ENCODE data around the gene R3HDM2.

Gene R3HDM2

GRCh38 chr12:57224278-57224972 is 206.4 kb downstream of the R3HDM2 start:
- TF ChIP-seq TAF1 (IDR thresholded peaks at IDR 0.05; ENCODE audit: borderline replicate concordance, insufficient read depth, low read length), result no peak
- no peak for TF ChIP-seq REST (IDR thresholded peaks at IDR 0.05; ENCODE audit: insufficient read depth in 1 of 2, low read depth in 2 of 2, low read length in 2 of 2)
- no peak for TF ChIP-seq SIN3A (IDR thresholded peaks at IDR 0.05; ENCODE audit: borderline replicate concordance, insufficient read depth, low read length)
- TF ChIP-seq POLR2AphosphoS5 (IDR thresholded peaks at IDR 0.05; ENCODE audit: low read depth, low read length), result no peak
- TF ChIP-seq FOXP2 (optimal IDR thresholded peaks at IDR 0.05; ENCODE audit: borderline replicate concordance, extremely low read depth, extremely low read length, insufficient read depth), result no peak

GRCh38 chr12:57223191-57224165 is 207.4 kb downstream of the R3HDM2 start:
- TF ChIP-seq FOXP2 (optimal IDR thresholded peaks at IDR 0.05; ENCODE audit: borderline replicate concordance, extremely low read depth, extremely low read length, insufficient read depth), result no peak
- no peak for TF ChIP-seq TAF1 (IDR thresholded peaks at IDR 0.05; ENCODE audit: borderline replicate concordance, insufficient read depth, low read length)
- no peak for TF ChIP-seq REST (IDR thresholded peaks at IDR 0.05; ENCODE audit: insufficient read depth in 1 of 2, low read depth in 2 of 2, low read length in 2 of 2)
- no peak for TF ChIP-seq POLR2AphosphoS5 (IDR thresholded peaks at IDR 0.05; ENCODE audit: low read depth, low read length)
- TF ChIP-seq SIN3A (IDR thresholded peaks at IDR 0.05; ENCODE audit: borderline replicate concordance, insufficient read depth, low read length), result no peak

GRCh38 chr12:57222286-57223190 is 208.3 kb downstream of the R3HDM2 start:
- TF ChIP-seq TAF1 (IDR thresholded peaks at IDR 0.05; ENCODE audit: borderline replicate concordance, insufficient read depth, low read length) (no peak), FOXP2 (optimal IDR thresholded peaks at IDR 0.05; ENCODE audit: borderline replicate concordance, extremely low read depth, extremely low read length, insufficient read depth) (no peak), POLR2AphosphoS5 (IDR thresholded peaks at IDR 0.05; ENCODE audit: low read depth, low read length) (no peak), REST (IDR thresholded peaks at IDR 0.05; ENCODE audit: insufficient read depth in 1 of 2, low read depth in 2 of 2, low read length in 2 of 2) (no peak), SIN3A (IDR thresholded peaks at IDR 0.05; ENCODE audit: borderline replicate concordance, insufficient read depth, low read length) (no peak)

GRCh38 chr12:57221169-57221917 is 209.5 kb downstream of the R3HDM2 start:
- TF ChIP-seq FOXP2 (optimal IDR thresholded peaks at IDR 0.05; ENCODE audit: borderline replicate concordance, extremely low read depth, extremely low read length, insufficient read depth) (no peak), REST (IDR thresholded peaks at IDR 0.05; ENCODE audit: insufficient read depth in 1 of 2, low read depth in 2 of 2, low read length in 2 of 2) (no peak), TAF1 (IDR thresholded peaks at IDR 0.05; ENCODE audit: borderline replicate concordance, insufficient read depth, low read length) (no peak), SIN3A (IDR thresholded peaks at IDR 0.05; ENCODE audit: borderline replicate concordance, insufficient read depth, low read length) (no peak), POLR2AphosphoS5 (IDR thresholded peaks at IDR 0.05; ENCODE audit: low read depth, low read length) (no peak)

Data from PFSK-1 (cell line).